Nephron (organoid): Measurements from ENCODE around the gene PHLDB2.

Experiments used
- H3K27ac Mint-ChIP-seq, 3 experiments: 2 replicates each; pipeline ENCODE4 v1.8.0; 2020; ENCODE audit warnings: mixed read lengths in 3 of 3, mild to moderate bottlenecking in 2 of 3, moderate library complexity in 1 of 3
- H3K27me3 Mint-ChIP-seq: 2 replicates; pipeline ENCODE4 v1.8.0; 2021; ENCODE audit warnings: low read depth, mild to moderate bottlenecking, moderate library complexity, mixed read lengths
- H3K36me3 Mint-ChIP-seq: 2 replicates; pipeline ENCODE4 v1.8.0; 2020; ENCODE audit warnings: low read depth, mixed read lengths
- H3K4me1 Mint-ChIP-seq: 2 replicates; pipeline ENCODE4 v1.8.0; 2020; ENCODE audit warnings: mixed read lengths
- H3K4me3 Mint-ChIP-seq, 3 experiments: 2 replicates each; pipeline ENCODE4 v1.8.0; 2020; ENCODE audit warnings: mild to moderate bottlenecking in 3 of 3, mixed read lengths in 3 of 3, moderate library complexity in 2 of 3
- H3K9me3 Mint-ChIP-seq: 2 replicates; pipeline ENCODE4 v1.8.0; 2020; ENCODE audit warnings: mixed read lengths
- TF ChIP-seq, protein P1 (sequence below), 3 experiments: fragments of 200-600 bp; sonication (generic); IDR thresholded peaks; one replicate each; pipeline ENCODE4 v1.5.0; 2021; ENCODE audit warnings: antibody characterized with exemption in 3 of 3; ENCODE audit not compliant: unreplicated experiment in 3 of 3

The PHLDB2 gene

GRCh38 chr3:111837112-111837511, 22.0 kb upstream of the PHLDB2 start:
- no peaks in the 10 kb centered on the region for H3K27me3 Mint-ChIP-seq
- H3K4me3 Mint-ChIP-seq, result no peak overlapping the region
- H3K36me3 Mint-ChIP-seq, result no peaks in the 10 kb centered on the region
- H3K9me3 Mint-ChIP-seq, result no peaks in the 10 kb centered on the region
- TF ChIP-seq, protein P1, sequence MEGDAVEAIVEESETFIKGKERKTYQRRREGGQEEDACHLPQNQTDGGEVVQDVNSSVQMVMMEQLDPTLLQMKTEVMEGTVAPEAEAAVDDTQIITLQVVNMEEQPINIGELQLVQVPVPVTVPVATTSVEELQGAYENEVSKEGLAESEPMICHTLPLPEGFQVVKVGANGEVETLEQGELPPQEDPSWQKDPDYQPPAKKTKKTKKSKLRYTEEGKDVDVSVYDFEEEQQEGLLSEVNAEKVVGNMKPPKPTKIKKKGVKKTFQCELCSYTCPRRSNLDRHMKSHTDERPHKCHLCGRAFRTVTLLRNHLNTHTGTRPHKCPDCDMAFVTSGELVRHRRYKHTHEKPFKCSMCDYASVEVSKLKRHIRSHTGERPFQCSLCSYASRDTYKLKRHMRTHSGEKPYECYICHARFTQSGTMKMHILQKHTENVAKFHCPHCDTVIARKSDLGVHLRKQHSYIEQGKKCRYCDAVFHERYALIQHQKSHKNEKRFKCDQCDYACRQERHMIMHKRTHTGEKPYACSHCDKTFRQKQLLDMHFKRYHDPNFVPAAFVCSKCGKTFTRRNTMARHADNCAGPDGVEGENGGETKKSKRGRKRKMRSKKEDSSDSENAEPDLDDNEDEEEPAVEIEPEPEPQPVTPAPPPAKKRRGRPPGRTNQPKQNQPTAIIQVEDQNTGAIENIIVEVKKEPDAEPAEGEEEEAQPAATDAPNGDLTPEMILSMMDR (IDR thresholded peaks at IDR 0.05; ENCODE audit: unreplicated experiment in 3 of 3), result no peak
- H3K4me1 Mint-ChIP-seq, result peaks cover 17% of the 10 kb centered on the region
- H3K27ac Mint-ChIP-seq, result no peak overlapping the region

DNA sequence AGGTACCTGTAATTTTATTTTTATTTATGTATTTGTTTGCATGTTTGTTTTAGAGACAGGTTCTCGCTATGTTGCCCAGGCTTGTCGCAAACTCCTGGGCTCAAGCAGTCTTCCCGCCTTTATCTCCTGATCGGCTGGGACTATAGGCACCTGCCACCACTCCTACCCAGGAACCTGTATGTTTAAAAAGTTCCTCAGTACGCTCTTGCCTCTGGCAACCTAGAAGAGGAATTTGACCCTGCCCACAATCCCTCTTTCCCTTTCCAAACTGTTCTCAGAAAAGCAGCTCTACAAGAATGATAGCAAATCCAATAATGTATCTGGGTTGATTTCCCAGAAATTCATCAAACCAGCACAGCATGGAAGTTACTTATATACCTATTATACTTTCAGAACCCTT, 20.9 kb upstream of the PHLDB2 start:
- peak overlapping the region in 2 of 3 experiments; percentile 5 to 26 for H3K27ac Mint-ChIP-seq
- H3K4me3 Mint-ChIP-seq, result no peak overlapping the region
- peaks cover 17% of the 10 kb centered on the region for H3K4me1 Mint-ChIP-seq
- TF ChIP-seq, protein P1 (IDR thresholded peaks at IDR 0.05; ENCODE audit: unreplicated experiment in 3 of 3), result no peak
- H3K36me3 Mint-ChIP-seq, result no peaks in the 10 kb centered on the region
- no peaks in the 10 kb centered on the region for H3K9me3 Mint-ChIP-seq
- no peaks in the 10 kb centered on the region for H3K27me3 Mint-ChIP-seq

DNA sequence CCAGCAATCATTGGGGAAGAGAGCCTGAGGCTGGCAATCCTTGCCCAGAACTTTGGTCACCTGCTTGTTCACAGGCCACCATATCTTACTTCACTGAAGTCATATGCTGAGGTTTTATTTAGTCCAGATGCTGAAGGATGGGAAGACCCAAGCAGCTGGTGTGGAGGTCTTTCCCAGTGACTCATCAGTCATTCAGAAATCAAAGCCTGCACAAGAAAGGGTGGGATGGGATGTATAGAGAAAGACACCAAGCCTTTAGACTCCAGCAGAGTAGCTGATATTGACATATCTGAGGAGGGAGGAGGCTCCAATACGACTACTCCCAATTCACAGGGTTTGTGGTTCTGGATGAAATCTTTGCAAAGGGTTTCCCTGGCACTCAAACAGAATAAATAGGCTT, 13.0 kb upstream of the PHLDB2 start:
- TF ChIP-seq, protein P1 (IDR thresholded peaks at IDR 0.05; ENCODE audit: unreplicated experiment in 3 of 3), result no peak
- Mint-ChIP-seq H3K9me3 (no peaks in the 10 kb centered on the region), H3K27me3 (no peaks in the 10 kb centered on the region), H3K4me1 (peaks cover 15% of the 10 kb centered on the region), H3K27ac (no peak overlapping the region), H3K4me3 (no peak overlapping the region), H3K36me3 (no peaks in the 10 kb centered on the region)

- Mint-ChIP-seq H3K4me1 (peaks cover 22% of the 10 kb centered on the region), H3K36me3 (peaks cover 2% of the 10 kb centered on the region), H3K4me3 (no peak overlapping the region), H3K9me3 (no peaks in the 10 kb centered on the region), H3K27me3 (no peaks in the 10 kb centered on the region), H3K27ac (peak overlapping the region; percentile 19 to 52 (median 36))
- TF ChIP-seq, protein P1 (IDR thresholded peaks at IDR 0.05; ENCODE audit: unreplicated experiment in 3 of 3), result no peak
Measured at GRCh38 chr3:111846717-111847116, 12.3 kb upstream of the PHLDB2 start.

- H3K27me3 Mint-ChIP-seq, result no peaks in the 10 kb centered on the region
- TF ChIP-seq, protein P1 (IDR thresholded peaks at IDR 0.05; ENCODE audit: unreplicated experiment in 3 of 3), result no peak
- no peak overlapping the region for H3K4me3 Mint-ChIP-seq
- peaks cover 30% of the 10 kb centered on the region for H3K4me1 Mint-ChIP-seq
- peaks cover 4% of the 10 kb centered on the region for H3K36me3 Mint-ChIP-seq
- H3K9me3 Mint-ChIP-seq, result no peaks in the 10 kb centered on the region
- peak overlapping the region in 2 of 3 experiments; percentile 50 to 58 for H3K27ac Mint-ChIP-seq
Measured at GRCh38 chr3:111848283-111848682, 10.8 kb upstream of the PHLDB2 start.

GRCh38 chr3:111848778-111849177, 10.3 kb upstream of the PHLDB2 start:
- H3K4me3 Mint-ChIP-seq, result no peak overlapping the region
- no peaks in the 10 kb centered on the region for H3K9me3 Mint-ChIP-seq
- peak overlapping the region in 2 of 3 experiments; percentile 50 to 58 for H3K27ac Mint-ChIP-seq
- peaks cover 32% of the 10 kb centered on the region for H3K4me1 Mint-ChIP-seq
- H3K27me3 Mint-ChIP-seq, result no peaks in the 10 kb centered on the region
- peaks cover 4% of the 10 kb centered on the region for H3K36me3 Mint-ChIP-seq
- TF ChIP-seq, protein P1 (IDR thresholded peaks at IDR 0.05; ENCODE audit: unreplicated experiment in 3 of 3), result no peak
